Duodenal mucosa (tissue), 2 donors: ENCODE results near the gene TUBA3D.
"Not testable (repeated sequence)": the region's sequence is repeated elsewhere in the genome, so short reads cannot be mapped to it uniquely, and the experiment has no call there.

ENCODE experiments used
- H3K27ac ChIP-seq: one replicate; pipeline ENCODE4 v1.7.0; 2013; ENCODE audit warnings: low read depth, low read length
- H3K27me3 ChIP-seq, 2 donors: one replicate each; pipeline ENCODE4 v1.7.0; 2013; ENCODE audit warnings: low read length in 2 of 2, control low read depth in 1 of 2; ENCODE audit not compliant: insufficient read depth in 2 of 2, control insufficient read depth in 1 of 2
- H3K36me3 ChIP-seq, 2 donors: one replicate each; pipeline ENCODE4 v1.7.0; 2013; ENCODE audit warnings: low read length in 2 of 2, control low read depth in 1 of 2; ENCODE audit not compliant: insufficient read depth in 2 of 2, control insufficient read depth in 1 of 2
- H3K4me1 ChIP-seq, 2 donors: one replicate each; pipeline ENCODE4 v1.7.0; 2013; ENCODE audit warnings: low read length in 2 of 2, control low read depth in 1 of 2; ENCODE audit not compliant: insufficient read depth in 2 of 2, control insufficient read depth in 1 of 2
- H3K4me3 ChIP-seq, 2 donors: one replicate each; pipeline ENCODE4 v1.7.0; 2013; ENCODE audit warnings: low read length in 2 of 2, low read depth in 1 of 2
- H3K9ac ChIP-seq, 2 donors: one replicate each; pipeline ENCODE4 v1.7.0; 2013; ENCODE audit warnings: low read length in 2 of 2, low read depth in 1 of 2
- H3K9me3 ChIP-seq, 2 donors: one replicate each; pipeline ENCODE4 v1.7.0; 2013; ENCODE audit warnings: low read length in 2 of 2, control low read depth in 1 of 2; ENCODE audit not compliant: control insufficient read depth in 1 of 2

Gene TUBA3D

GRCh38 chr2:131493199-131493968 is 17.5 kb downstream of the TUBA3D start:
- peak overlapping the region; percentile 89 to 94 for H3K9ac ChIP-seq
- H3K27me3 ChIP-seq = no peaks in the 10 kb centered on the region
- peaks cover 0 to 12% of the 10 kb centered on the region in 2 donors for H3K36me3 ChIP-seq
- H3K4me3 ChIP-seq = peak overlapping the region; percentile 86 to 94
- peak overlapping the region; percentile 92 for H3K27ac ChIP-seq
- no peaks in the 10 kb centered on the region for H3K9me3 ChIP-seq
- peaks cover 3 to 27% of the 10 kb centered on the region in 2 donors for H3K4me1 ChIP-seq

- Histone ChIP-seq H3K4me1 (peaks cover 3 to 19% of the 10 kb centered on the region in 2 donors), H3K36me3 (peaks cover 0 to 22% of the 10 kb centered on the region in 2 donors)
- not testable (repeated sequence) for H3K27me3 ChIP-seq, H3K4me3 ChIP-seq, H3K27ac ChIP-seq, H3K9ac ChIP-seq, H3K9me3 ChIP-seq
Measured at GRCh38 chr2:131495506-131495905, 19.6 kb downstream of the TUBA3D start.

GRCh38 chr2:131498321-131498973 is 22.5 kb downstream of the TUBA3D start:
- H3K9ac ChIP-seq, H3K4me3 ChIP-seq, H3K27me3 ChIP-seq, H3K9me3 ChIP-seq, H3K27ac ChIP-seq: not testable (repeated sequence)
- H3K4me1 ChIP-seq = peaks cover 0 to 12% of the 10 kb centered on the region in 2 donors
- H3K36me3 ChIP-seq = peaks cover 0 to 45% of the 10 kb centered on the region in 2 donors

- not testable (repeated sequence) for H3K27me3 ChIP-seq, H3K27ac ChIP-seq, H3K9me3 ChIP-seq, H3K9ac ChIP-seq, H3K4me1 ChIP-seq, H3K4me3 ChIP-seq
- peaks cover 0 to 75% of the 10 kb centered on the region in 2 donors for H3K36me3 ChIP-seq
Measured at GRCh38 chr2:131503587-131503986, 27.7 kb downstream of the TUBA3D start.

- H3K9me3 ChIP-seq, H3K27me3 ChIP-seq, H3K27ac ChIP-seq, H3K4me3 ChIP-seq, H3K9ac ChIP-seq, H3K4me1 ChIP-seq: not testable (repeated sequence)
- H3K36me3 ChIP-seq = peaks cover 0 to 77% of the 10 kb centered on the region in 2 donors
Measured at GRCh38 chr2:131504082-131504750, 28.3 kb downstream of the TUBA3D start.

- H3K4me1 ChIP-seq = no peaks in the 10 kb centered on the region
- H3K4me3 ChIP-seq = no peak overlapping the region
- no peaks in the 10 kb centered on the region for H3K9me3 ChIP-seq
- no peaks in the 10 kb centered on the region for H3K27me3 ChIP-seq
- peaks cover 2 to 58% of the 10 kb centered on the region in 2 donors for H3K36me3 ChIP-seq
- H3K27ac ChIP-seq = no peak overlapping the region
- no peak overlapping the region for H3K9ac ChIP-seq
Measured at GRCh38 chr2:131509615-131510014, 33.7 kb downstream of the TUBA3D start.

GRCh38 chr2:131511291-131511968 is 35.5 kb downstream of the TUBA3D start:
- H3K27ac ChIP-seq, H3K27me3 ChIP-seq, H3K9me3 ChIP-seq, H3K4me1 ChIP-seq, H3K9ac ChIP-seq, H3K4me3 ChIP-seq: not testable (repeated sequence)
- H3K36me3 ChIP-seq = peaks cover 2 to 48% of the 10 kb centered on the region in 2 donors

GRCh38 chr2:131511969-131512870 is 36.3 kb downstream of the TUBA3D start:
- H3K36me3 ChIP-seq = peaks cover 2 to 42% of the 10 kb centered on the region in 2 donors
- H3K9me3 ChIP-seq, H3K27me3 ChIP-seq, H3K9ac ChIP-seq, H3K4me1 ChIP-seq, H3K27ac ChIP-seq, H3K4me3 ChIP-seq: not testable (repeated sequence)

GRCh38 chr2:131514408-131515166 is 38.7 kb downstream of the TUBA3D start:
- H3K27me3 ChIP-seq, H3K4me3 ChIP-seq, H3K27ac ChIP-seq, H3K9me3 ChIP-seq, H3K4me1 ChIP-seq, H3K9ac ChIP-seq: not testable (repeated sequence)
- H3K36me3 ChIP-seq = peaks cover 2 to 32% of the 10 kb centered on the region in 2 donors
